HepG2 (cell line): ENCODE results near the gene TMEM178A. TPM values are rescaled to one million over a fixed set of nuclear protein-coding genes. Genes with fewer than 3 reads are reported as not detected.

Experiments
- ATAC-seq: fragments of 200-7000 bp; cut with Tn5 transposase; 3 replicates; pipeline ENCODE4 v1.9.1; 2020; ENCODE audit warnings: mild to moderate bottlenecking, moderate library complexity
- BruUV-seq: library from RNA; stranded (reverse); fragments of 400-500 nt; replicated peaks from 2 replicates; lab custom pipeline; 2021; lab: Mats Ljungman, UMichigan
- CTCF ChIA-PET: fragments of 300-600 bp; formaldehyde crosslinking; extraction: SDS; loops from one replicate; lab custom pipeline; 2021; ENCODE audit warnings: low total read pairs, inconsistent platforms, low intra/inter-chr PET ratio; lab: Yijun Ruan, JAX
- POLR2A ChIA-PET: fragments of 350-600 bp; sonication (Branson Sonifier 250); formaldehyde crosslinking; loops from one replicate; lab custom pipeline; 2020; ENCODE audit warnings: antibody characterized with exemption, inconsistent platforms; lab: Yijun Ruan, JAX
- DNase-seq: peaks from one replicate; pipeline ENCODE4 v3.0.0-alpha.2; 2015; ENCODE audit warnings: low spot score
- FAIRE-seq: peaks from 3 replicates; lab custom pipeline; 2011; peaks lifted over from hg19 to GRCh38; lab: Jason Lieb, UNC
- H2AFZ ChIP-seq: one replicate; pipeline ENCODE4 v1.6.1; 2011; ENCODE audit warnings: low read length, inconsistent platforms
- H3K27ac ChIP-seq: fragments of 300-600 bp; 3 replicates; pipeline ENCODE4 v1.8.0; 2011; ENCODE audit warnings: mixed run types, mild to moderate bottlenecking, mixed read lengths, low read length, inconsistent platforms; ENCODE audit not compliant: insufficient read depth; ENCODE audit errors: extremely low read length
- H3K27me3 ChIP-seq, 2 experiments: fragments of 200-600 bp in 1 of 2; 2 replicates in 1 of 2; 3 replicates in 1 of 2; pipeline versions ENCODE4 v1.6.0 to v1.8.0; 2011; ENCODE audit warnings: low read length in 2 of 2, mild to moderate bottlenecking in 2 of 2, moderate library complexity in 2 of 2, inconsistent platforms in 1 of 2; ENCODE audit not compliant: insufficient read depth in 2 of 2, control insufficient read depth in 1 of 2
- H3K36me3 ChIP-seq, 2 experiments: fragments of 200-600 bp in 1 of 2; replicated peaks in 1 of 2; 2 replicates in 1 of 2; 3 replicates in 1 of 2; pipeline versions ENCODE4 v1.5.1 to v1.8.0; 2011; ENCODE audit warnings: low read length in 2 of 2, inconsistent platforms in 1 of 2; ENCODE audit not compliant: insufficient read depth in 2 of 2, control insufficient read depth in 1 of 2
- H3K4me1 ChIP-seq: 2 replicates; pipeline ENCODE4 v1.5.1; 2012; ENCODE audit warnings: low read length, inconsistent platforms; ENCODE audit not compliant: insufficient read depth
- H3K4me2 ChIP-seq: 2 replicates; pipeline ENCODE4 v1.6.0; 2011; ENCODE audit warnings: low read depth, low read length, inconsistent platforms
- H3K4me3 ChIP-seq, 3 experiments: fragments of 200-600 bp in 1 of 3; sonication (generic), shearing (Covaris generic) in 1 of 3; replicated peaks in 1 of 3; 2 replicates each; pipeline ENCODE4 v1.5.1; 2011 to 2016; ENCODE audit warnings: low read length in 3 of 3, inconsistent platforms in 2 of 3, low read depth in 2 of 3, mild to moderate bottlenecking in 2 of 3, control low read depth in 1 of 3, mixed read lengths in 1 of 3; ENCODE audit not compliant: insufficient read depth in 1 of 3
- H3K79me2 ChIP-seq: one replicate; pipeline ENCODE4 v1.6.1; 2011; ENCODE audit warnings: low read length, inconsistent platforms; ENCODE audit not compliant: insufficient read depth
- H3K9ac ChIP-seq: 2 replicates; pipeline ENCODE4 v1.6.0; 2011; ENCODE audit warnings: mild to moderate bottlenecking, low read depth, low read length, inconsistent platforms; ENCODE audit not compliant: insufficient read depth
- H3K9me3 ChIP-seq: 2 replicates; pipeline ENCODE4 v1.5.1; 2012; ENCODE audit warnings: mild to moderate bottlenecking, low read length
- H4K20me1 ChIP-seq: 2 replicates; pipeline ENCODE4 v1.6.0; 2011; ENCODE audit warnings: inconsistent platforms, mild to moderate bottlenecking, low read length, moderate library complexity; ENCODE audit not compliant: insufficient read depth
- ASH2L ChIP-seq: fragments of 300-600, 200-600 bp; sonication (generic); IDR thresholded peaks from 2 replicates; pipeline ENCODE4 v1.7.0; 2017; ENCODE audit warnings: low read depth, mild to moderate bottlenecking, moderate library complexity, mixed read lengths, low read length; ENCODE audit not compliant: insufficient read length
- ATF7 ChIP-seq, 2 experiments: fragments of 450-650 bp in 1 of 2; sonication (generic) in 1 of 2; formaldehyde crosslinking in 1 of 2; IDR thresholded peaks; 2 replicates each; pipeline versions ENCODE4 v1.4.0 to v1.6.1; 2016 to 2020; ENCODE audit warnings: antibody characterized with exemption in 1 of 2, mild to moderate bottlenecking in 1 of 2, missing genetic modification reagents in 1 of 2
- CBX5 ChIP-seq: sonication (generic); formaldehyde crosslinking; IDR thresholded peaks from 2 replicates; pipeline ENCODE4 v1.4.0; 2020; ENCODE audit warnings: missing genetic modification reagents, borderline replicate concordance
- DR1 ChIP-seq: sonication (generic); formaldehyde crosslinking; IDR thresholded peaks from 2 replicates; pipeline ENCODE4 v1.8.0; 2021; ENCODE audit warnings: mild to moderate bottlenecking, missing genetic modification reagents, inconsistent platforms
- POLR2G ChIP-seq: fragments of 200-400 bp; formaldehyde crosslinking; IDR thresholded peaks from 2 replicates; pipeline ENCODE4 v1.6.1; 2018; ENCODE audit warnings: mild to moderate bottlenecking, low read depth, low read length, moderate library complexity
- RCOR2 ChIP-seq: IDR thresholded peaks from 2 replicates; pipeline ENCODE4 v1.6.1; 2016; ENCODE audit warnings: missing biosample characterization, missing genetic modification reagents
- SNAI1 ChIP-seq: sonication (generic); formaldehyde crosslinking; IDR thresholded peaks from 2 replicates; pipeline ENCODE4 v1.5.0; 2020; ENCODE audit warnings: mild to moderate bottlenecking, missing genetic modification reagents, borderline replicate concordance
- WGBS: methylation state at CpG from one replicate; pipeline ENCODE4 v1.1.6; 2017; ENCODE audit warnings: low lambda C conversion rate; 5-methylcytosine and 5-hydroxymethylcytosine counted together
- in situ Hi-C: cut with HindIII; loops from 2 replicates; pipeline ENCODE4 v1.10.0; 2017; ENCODE audit warnings: low pct_unique_long_range_greater_than_20kb; ENCODE audit not compliant: extremely low pct_ligation_motif_present
- intact Hi-C: fragments of 100-400 bp; cut with micrococcal nuclease; formaldehyde crosslinking; loops from one replicate; pipeline ENCODE4 v1.10.0; 2022; ENCODE audit not compliant: unreplicated experiment
- polyA plus RNA-seq, 8 experiments: library from polyadenylated mRNA; depleted of rRNA in 3 of 8; stranded (reverse) in 7 of 8; unstranded in 1 of 8; fragments of >200 nt; fragmentation: Illumina TruSeq in 4 of 8; extraction: Trizol in 4 of 8; gene quantifications; 2 replicates each; pipeline versions ENCODE4 v1.2.1 to v1.2.3, GENCODE V29; 2011 to 2016; ENCODE audit warnings: low read depth in 4 of 8, missing spikeins in 1 of 8, mixed read lengths in 1 of 8; ENCODE audit not compliant: insufficient read depth in 1 of 8
- total RNA-seq, 5 experiments: library from RNA; depleted of rRNA; stranded (reverse); fragments of >200 nt; fragmentation: Illumina TruSeq; extraction: Trizol; gene quantifications; 2 replicates each; pipeline ENCODE4 v1.2.3, GENCODE V29; 2016; ENCODE audit warnings: low read depth in 1 of 5

The TMEM178A gene
- total and polyA plus RNA-seq, 2 of the 13 experiments (the other 11 are each of a cell fraction or from before 2014, with no cell fraction given): 0.38 to 3.3 TPM

- H3K27ac ChIP-seq: no peak overlapping the region
- in situ Hi-C loops (no loop called here), intact Hi-C loops (loop anchor here (5.0 kb wide), 1 partner anchor 1960 kb away; no protein-coding TSS in a partner anchor)
- H3K79me2 ChIP-seq: no peaks in the 10 kb centered on the region
- FAIRE-seq (no peak), DNase-seq (no peak), ATAC-seq (no peak)
- 2% methylated on average over 2 of the region's 2 CpGs for WGBS
- no peak overlapping the region for H2AFZ ChIP-seq
- no peak overlapping the region for H3K4me2 ChIP-seq
- ChIA-PET POLR2A (no interaction called here), CTCF (no interaction called here)
- H3K27me3 ChIP-seq: peaks cover 3 to 24% of the 10 kb centered on the region in 2 experiments; a peak in 4 of 5 replicates
- no peak overlapping the region for H3K9ac ChIP-seq
- no peak for TF ChIP-seq POLR2G
- TF ChIP-seq ATF7 (IDR thresholded peaks at IDR 0.05): peak; percentile 58
- TF ChIP-seq ATF7 (CRISPR knock-in tag; IDR thresholded peaks at IDR 0.05): no peak
- TF ChIP-seq RCOR2 (CRISPR knock-in tag): no peak
- no peak for TF ChIP-seq SNAI1 (CRISPR knock-in tag)
- TF ChIP-seq DR1 (CRISPR knock-in tag): no peak
- no peak for TF ChIP-seq CBX5 (CRISPR knock-in tag)
- TF ChIP-seq ASH2L: no peak
- no peaks in the 10 kb centered on the region for H3K36me3 ChIP-seq
- no peaks in the 10 kb centered on the region for H3K9me3 ChIP-seq
- no TSS peak for BruUV-seq
- H3K4me3 ChIP-seq: no peak overlapping the region
- peaks cover 5% of the 10 kb centered on the region; the same call in 1 of the 2 replicates for H3K4me1 ChIP-seq
- H4K20me1 ChIP-seq: no peaks in the 10 kb centered on the region
Measured at GRCh38 chr2:39682066-39682692, 16.5 kb downstream of the TMEM178A start.
